ENCODE data around the gene NUP210.
A peak's percentile ranks its signal among the peaks of the same experiment; 100 is the strongest.

NUP210 gene

GRCh38 chr3:13318626-13319470, 101.3 kb downstream of the NUP210 start:
- DNase-seq = no peak

GRCh38 chr3:13317596-13318320, 102.4 kb downstream of the NUP210 start:
- no peak for DNase-seq

GRCh38 chr3:13316603-13317002, 103.5 kb downstream of the NUP210 start:
- no peak for DNase-seq

GRCh38 chr3:13314877-13315276, 105.2 kb downstream of the NUP210 start:
- DNase-seq = no peak

- DNase-seq = no peak
Observed at GRCh38 chr3:13313813-13314212, 106.3 kb downstream of the NUP210 start.

- DNase-seq = no peak
Observed at GRCh38 chr3:13309004-13309403, 111.1 kb downstream of the NUP210 start.

GRCh38 chr3:13308380-13308801, 111.7 kb downstream of the NUP210 start:
- no peak for DNase-seq

- DNase-seq = no peak
Observed at GRCh38 chr3:13307041-13307440, 113.1 kb downstream of the NUP210 start.

- DNase-seq = no peak
Observed at GRCh38 chr3:13305623-13306022, 114.5 kb downstream of the NUP210 start.

GRCh38 chr3:13303410-13303809, 116.7 kb downstream of the NUP210 start:
- DNase-seq = no peak

- no peak for DNase-seq
Observed at GRCh38 chr3:13301286-13301987, 118.7 kb downstream of the NUP210 start.

- no peak for DNase-seq
Observed at GRCh38 chr3:13300546-13301285, 119.4 kb downstream of the NUP210 start.

GRCh38 chr3:13299531-13300155, 120.5 kb downstream of the NUP210 start:
- no peak for DNase-seq

GRCh38 chr3:13296662-13297061, 123.5 kb downstream of the NUP210 start:
- DNase-seq = peak; percentile 27

- DNase-seq = no peak
Observed at GRCh38 chr3:13294442-13295351, 125.4 kb downstream of the NUP210 start.

GRCh38 chr3:13292375-13292774, 127.7 kb downstream of the NUP210 start:
- no peak for DNase-seq

GRCh38 chr3:13290941-13291340, 129.2 kb downstream of the NUP210 start:
- DNase-seq = no peak

GRCh38 chr3:13289771-13290285, 130.3 kb downstream of the NUP210 start:
- no peak for DNase-seq

- DNase-seq = no peak
Observed at GRCh38 chr3:13288732-13289718, 131.1 kb downstream of the NUP210 start.

- no peak for DNase-seq
Observed at GRCh38 chr3:13287833-13288232, 132.3 kb downstream of the NUP210 start.
